ENCODE results near the gene QPRT. TPM values are rescaled to one million over a fixed set of nuclear protein-coding genes. Genes with fewer than 3 reads are reported as not detected.

The QPRT gene
- polyA plus RNA-seq, 3 donors = 2.1 to 4.7 (median 3.9) TPM

DNA sequence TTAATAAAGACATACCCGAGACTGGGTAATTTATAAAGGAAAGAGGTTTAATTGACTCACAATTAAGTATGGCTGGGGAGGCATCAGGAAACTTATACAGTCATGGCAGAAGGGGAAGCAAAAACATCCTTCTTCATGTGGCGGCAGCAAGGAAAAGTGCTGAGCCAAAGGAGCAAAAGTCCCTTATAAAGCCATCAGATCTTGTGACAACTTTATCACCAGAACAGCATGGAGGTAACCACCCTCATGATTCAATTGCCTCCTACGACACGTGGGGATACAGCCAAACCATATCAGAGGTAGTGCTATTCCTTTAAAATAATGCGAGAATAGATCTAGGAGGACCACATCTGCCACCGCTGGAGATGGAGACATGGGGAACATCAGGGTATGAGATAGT lies 57.8 kb downstream of the QPRT start:
- no peaks in the 10 kb centered on the region for H3K27me3 ChIP-seq (ENCODE audit: control insufficient read depth in 2 of 2, insufficient read depth in 2 of 2, low read length in 2 of 2)
- H3K4me3 ChIP-seq (replicated peaks in 1 of 3; ENCODE audit: low read depth in 2 of 3, low read length in 3 of 3) = no peak overlapping the region
- peak overlapping the region in 1 of 2 donors; percentile 24 for H3K4me3 Mint-ChIP-seq
- H3K36me3 ChIP-seq (replicated peaks in 1 of 2; ENCODE audit: control insufficient read depth in 1 of 2, insufficient read depth in 2 of 2, low read length in 2 of 2) = peaks cover 0 to 4% of the 10 kb centered on the region in 2 donors
- H3K9ac ChIP-seq (ENCODE audit: insufficient read depth, low read length, poor library complexity, severe bottlenecking) = no peak overlapping the region
- H3K9me3 ChIP-seq (replicated peaks in 1 of 2; ENCODE audit: control insufficient read depth in 1 of 2, insufficient read depth in 1 of 2, low read length in 2 of 2) = no peaks in the 10 kb centered on the region
- H3K36me3 Mint-ChIP-seq = peaks cover 10 to 18% of the 10 kb centered on the region in 2 donors
- whole genome bisulfite sequencing (ENCODE audit: insufficient coverage) = 67% methylated on average over 3 of the region's 6 CpGs
- intact Hi-C loops (cut with micrococcal nuclease) = no loop called here
- peaks cover 16% of the 10 kb centered on the region for H4K20me1 ChIP-seq (ENCODE audit: insufficient read depth, low read length)
- H3K27ac ChIP-seq (ENCODE audit: low read depth in 1 of 2, low read length in 2 of 2) = peak overlapping the region; percentile 63 to 79
- H3K9me3 Mint-ChIP-seq = peaks cover 0 to 3% (median 2%) of the 10 kb centered on the region in 7 donors
- H2AFZ ChIP-seq (ENCODE audit: insufficient read depth, low read depth, low read length, poor library complexity, severe bottlenecking) = no peak overlapping the region
- H3K27ac Mint-ChIP-seq = peak overlapping the region; percentile 83 to 91 (median 90)
- peaks cover 53 to 73% of the 10 kb centered on the region in 2 donors for H3K4me1 ChIP-seq (ENCODE audit: control insufficient read depth in 1 of 2, insufficient read depth in 2 of 2, low read length in 2 of 2)
- peaks cover 0 to 13% (median 2%) of the 10 kb centered on the region in 3 donors for H3K27me3 Mint-ChIP-seq (ENCODE audit: low read depth in 3 of 3)
- DNase-seq = peak; percentile 74 to 88 (median 78)
- no peaks in the 10 kb centered on the region for H3K79me2 ChIP-seq (ENCODE audit: insufficient read depth, low read length)
- peaks cover 70% of the 10 kb centered on the region for H3K4me1 Mint-ChIP-seq
- H3K4me2 ChIP-seq (replicated peaks; ENCODE audit: extremely low read depth, low read length, poor library complexity, severe bottlenecking) = peak overlapping the region; percentile 19
- TF ChIP-seq, protein P1, sequence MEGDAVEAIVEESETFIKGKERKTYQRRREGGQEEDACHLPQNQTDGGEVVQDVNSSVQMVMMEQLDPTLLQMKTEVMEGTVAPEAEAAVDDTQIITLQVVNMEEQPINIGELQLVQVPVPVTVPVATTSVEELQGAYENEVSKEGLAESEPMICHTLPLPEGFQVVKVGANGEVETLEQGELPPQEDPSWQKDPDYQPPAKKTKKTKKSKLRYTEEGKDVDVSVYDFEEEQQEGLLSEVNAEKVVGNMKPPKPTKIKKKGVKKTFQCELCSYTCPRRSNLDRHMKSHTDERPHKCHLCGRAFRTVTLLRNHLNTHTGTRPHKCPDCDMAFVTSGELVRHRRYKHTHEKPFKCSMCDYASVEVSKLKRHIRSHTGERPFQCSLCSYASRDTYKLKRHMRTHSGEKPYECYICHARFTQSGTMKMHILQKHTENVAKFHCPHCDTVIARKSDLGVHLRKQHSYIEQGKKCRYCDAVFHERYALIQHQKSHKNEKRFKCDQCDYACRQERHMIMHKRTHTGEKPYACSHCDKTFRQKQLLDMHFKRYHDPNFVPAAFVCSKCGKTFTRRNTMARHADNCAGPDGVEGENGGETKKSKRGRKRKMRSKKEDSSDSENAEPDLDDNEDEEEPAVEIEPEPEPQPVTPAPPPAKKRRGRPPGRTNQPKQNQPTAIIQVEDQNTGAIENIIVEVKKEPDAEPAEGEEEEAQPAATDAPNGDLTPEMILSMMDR (IDR thresholded peaks at IDR 0.05) = no peak

DNA sequence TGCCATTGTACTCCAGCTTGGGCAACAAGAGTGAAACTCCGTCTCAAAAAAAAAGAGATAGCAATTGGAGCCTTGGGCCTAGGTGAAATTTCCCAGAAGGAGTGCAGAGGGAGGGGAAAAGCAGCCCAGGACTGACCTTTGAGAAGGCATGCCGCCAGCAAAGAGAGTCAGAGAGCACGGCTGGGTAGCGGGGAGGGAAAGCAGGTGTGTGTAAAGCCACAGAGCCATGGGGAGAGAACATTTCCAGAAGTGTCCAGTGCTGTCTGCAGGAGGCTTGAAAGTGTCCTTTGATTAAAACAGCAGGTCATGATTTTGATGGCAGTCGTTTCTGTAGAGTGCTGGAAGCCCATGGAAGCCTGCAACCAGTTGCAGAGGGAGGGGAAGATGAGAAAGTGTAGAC lies 58.7 kb downstream of the QPRT start:
- Mint-ChIP-seq H3K27ac (peak overlapping the region; percentile 7 to 93 (median 85)), H3K27me3 (ENCODE audit: low read depth in 3 of 3) (peaks cover 0 to 13% (median 2%) of the 10 kb centered on the region in 3 donors), H3K4me3 (peak overlapping the region in 1 of 2 donors; percentile 55), H3K36me3 (peaks cover 16 to 28% of the 10 kb centered on the region in 2 donors), H3K9me3 (peaks cover 0 to 2% (median 0%) of the 10 kb centered on the region in 7 donors), H3K4me1 (peaks cover 74% of the 10 kb centered on the region)
- H3K9me3 ChIP-seq (replicated peaks in 1 of 2; ENCODE audit: control insufficient read depth in 1 of 2, insufficient read depth in 1 of 2, low read length in 2 of 2) = no peaks in the 10 kb centered on the region
- H2AFZ ChIP-seq (ENCODE audit: insufficient read depth, low read depth, low read length, poor library complexity, severe bottlenecking) = no peak overlapping the region
- TF ChIP-seq, protein P1 (IDR thresholded peaks at IDR 0.05) = no peak
- peaks cover 25% of the 10 kb centered on the region for H4K20me1 ChIP-seq (ENCODE audit: insufficient read depth, low read length)
- peaks cover 6% of the 10 kb centered on the region for H3K79me2 ChIP-seq (ENCODE audit: insufficient read depth, low read length)
- H3K9ac ChIP-seq (ENCODE audit: insufficient read depth, low read length, poor library complexity, severe bottlenecking) = no peak overlapping the region
- H3K27ac ChIP-seq (ENCODE audit: low read depth in 1 of 2, low read length in 2 of 2) = no peak overlapping the region
- peaks cover 0 to 13% of the 10 kb centered on the region in 2 donors for H3K36me3 ChIP-seq (replicated peaks in 1 of 2; ENCODE audit: control insufficient read depth in 1 of 2, insufficient read depth in 2 of 2, low read length in 2 of 2)
- no peak for DNase-seq
- WGBS (ENCODE audit: insufficient coverage) = 93% methylated on average over 5 of the region's 5 CpGs
- no peaks in the 10 kb centered on the region for H3K27me3 ChIP-seq (ENCODE audit: control insufficient read depth in 2 of 2, insufficient read depth in 2 of 2, low read length in 2 of 2)
- no peak overlapping the region for H3K4me3 ChIP-seq (replicated peaks in 1 of 3; ENCODE audit: low read depth in 2 of 3, low read length in 3 of 3)
- intact Hi-C loops (cut with micrococcal nuclease) = no loop called here
- H3K4me1 ChIP-seq (ENCODE audit: control insufficient read depth in 1 of 2, insufficient read depth in 2 of 2, low read length in 2 of 2) = peaks cover 55 to 83% of the 10 kb centered on the region in 2 donors
- no peak overlapping the region for H3K4me2 ChIP-seq (replicated peaks; ENCODE audit: extremely low read depth, low read length, poor library complexity, severe bottlenecking)

Measured in CD14-positive monocyte (primary cell).